Right renal pelvis (tissue), 4 donors: ENCODE results near the gene BAZ1B. TPM values are rescaled to one million over a fixed set of nuclear protein-coding genes. Genes with fewer than 3 reads are reported as not detected.
"Not testable (repeated sequence)": the region's sequence is repeated elsewhere in the genome, so short reads cannot be mapped to it uniquely, and the experiment has no call there.

Experiments used
- DNase-seq, 4 donors: peaks; one replicate each; pipeline ENCODE4 v3.0.0-alpha.2; 2013; ENCODE audit warnings: low read depth in 4 of 4, low spot score in 3 of 4, missing footprints in 1 of 4
- polyA plus RNA-seq, 4 donors: library from polyadenylated mRNA; unstranded; fragments of 120-200 nt; gene quantifications; one replicate each; pipeline ENCODE4 v1.2.1, GENCODE V29; 2013; ENCODE audit not compliant: insufficient read length in 4 of 4

Gene BAZ1B
- polyA plus RNA-seq = 10 to 100 TPM; 69.0 to 78.0 (median 73.6) TPM

GRCh38 chr7:73522105-73522872, at the start of gene BAZ1B:
BAZ1B (minus strand) TSS chr7:73522293; CDS start chr7:73521933, 360 bp downstream.
- peak; percentile 92 to 96 (median 94) for DNase-seq

GRCh38 chr7:73570977-73571376, 48.9 kb upstream of the BAZ1B start:
- no peak for DNase-seq

GRCh38 chr7:73570521-73570920, 48.4 kb upstream of the BAZ1B start:
- no peak for DNase-seq

- no peak for DNase-seq
Observed at GRCh38 chr7:73569042-73569608, 47.0 kb upstream of the BAZ1B start.

- no peak for DNase-seq
Observed at GRCh38 chr7:73567846-73568685, 46.0 kb upstream of the BAZ1B start.

GRCh38 chr7:73567140-73567539, 45.0 kb upstream of the BAZ1B start:
- no peak for DNase-seq

- not testable (repeated sequence) for DNase-seq
Observed at GRCh38 chr7:73566431-73566830, 44.3 kb upstream of the BAZ1B start.

- DNase-seq = no peak
Observed at GRCh38 chr7:73565675-73566340, 43.7 kb upstream of the BAZ1B start.

- no peak for DNase-seq
Observed at GRCh38 chr7:73560109-73560835, 38.2 kb upstream of the BAZ1B start.

- DNase-seq = peak in 3 of 4 donors; percentile 41 to 51 (median 45)
Observed at GRCh38 chr7:73557397-73558257, 35.5 kb upstream of the BAZ1B start, which contains the start of gene BCL7B. BCL7B (minus strand) TSS chr7:73557690; CDS start chr7:73557578, 112 bp downstream.

GRCh38 chr7:73557108-73557396, 35.0 kb upstream of the BAZ1B start:
- peak; percentile 77 to 81 (median 78) for DNase-seq

GRCh38 chr7:73556208-73557107, 34.4 kb upstream of the BAZ1B start:
- no peak for DNase-seq

GRCh38 chr7:73555411-73555982, 33.4 kb upstream of the BAZ1B start:
- no peak for DNase-seq

GRCh38 chr7:73550093-73550492, 28.0 kb upstream of the BAZ1B start:
- not testable (repeated sequence) for DNase-seq

GRCh38 chr7:73549176-73549575, 27.1 kb upstream of the BAZ1B start:
- DNase-seq = no peak

- DNase-seq = no peak
Observed at GRCh38 chr7:73547841-73548240, 25.7 kb upstream of the BAZ1B start.

GRCh38 chr7:73544678-73545077, 22.6 kb upstream of the BAZ1B start:
- no peak for DNase-seq

GRCh38 chr7:73541722-73542121, 19.6 kb upstream of the BAZ1B start:
- DNase-seq = no peak
